ENCODE results near the gene STK39.
"Not testable (repeated sequence)": the region's sequence is repeated elsewhere in the genome, so short reads cannot be mapped to it uniquely, and the experiment has no call there.

Gene STK39

DNA sequence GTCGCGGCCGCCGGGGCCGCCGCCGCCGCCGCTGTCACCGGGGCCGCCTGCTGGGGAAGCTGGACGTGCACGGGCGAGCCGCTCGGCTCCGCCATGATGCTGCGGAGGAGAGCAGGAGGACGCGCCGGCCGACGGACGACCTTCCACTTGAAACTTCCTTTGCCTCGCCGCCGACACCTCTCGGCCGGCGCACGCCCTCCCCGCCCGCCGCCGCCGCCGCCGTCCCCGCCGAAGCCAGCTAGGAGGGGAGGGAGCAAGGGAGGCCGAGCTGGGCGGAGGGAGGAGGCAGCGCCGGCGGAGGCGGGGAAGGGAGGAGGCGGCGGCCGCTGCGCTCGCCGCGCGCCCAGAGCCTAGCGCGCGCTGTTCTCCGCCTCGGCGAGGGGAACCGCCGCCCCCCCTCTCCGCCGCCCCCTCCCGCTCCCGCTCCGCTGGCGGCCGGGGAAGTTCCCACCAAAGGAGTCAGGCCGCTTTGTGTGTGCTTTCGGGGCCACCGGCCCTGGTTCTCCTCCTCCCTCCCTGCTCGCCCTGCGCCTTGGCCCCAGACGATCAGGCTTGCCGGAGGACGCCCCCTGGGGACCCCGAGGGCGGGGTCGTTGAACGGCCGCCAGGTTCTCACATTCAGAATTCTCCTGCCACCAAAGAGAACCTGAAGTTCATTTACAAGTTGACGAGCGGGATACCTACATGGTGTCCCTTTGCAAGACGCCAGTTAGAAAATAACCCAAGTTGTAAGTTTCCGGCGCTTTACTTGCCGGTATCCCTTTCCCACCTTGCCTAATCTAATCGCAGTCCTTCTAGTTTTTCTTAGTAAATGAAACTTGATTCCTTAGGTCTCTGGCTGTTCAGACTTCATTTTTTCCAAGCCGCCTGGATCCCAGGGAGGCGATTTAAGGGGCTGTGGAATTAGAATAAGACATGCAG, at the start of gene STK39:
TSS of gene STK39 (minus strand) at position 255 of the 921 bp plus-strand sequence. CDS start at position 95, 160 bp downstream.
- peak; percentile 83 for DNase-seq

- no peak for DNase-seq
Observed at GRCh38 chr2:168295051-168295450, 47.7 kb upstream of the STK39 start.

- no peak for DNase-seq
Observed at GRCh38 chr2:168294409-168294808, 47.0 kb upstream of the STK39 start.

DNA sequence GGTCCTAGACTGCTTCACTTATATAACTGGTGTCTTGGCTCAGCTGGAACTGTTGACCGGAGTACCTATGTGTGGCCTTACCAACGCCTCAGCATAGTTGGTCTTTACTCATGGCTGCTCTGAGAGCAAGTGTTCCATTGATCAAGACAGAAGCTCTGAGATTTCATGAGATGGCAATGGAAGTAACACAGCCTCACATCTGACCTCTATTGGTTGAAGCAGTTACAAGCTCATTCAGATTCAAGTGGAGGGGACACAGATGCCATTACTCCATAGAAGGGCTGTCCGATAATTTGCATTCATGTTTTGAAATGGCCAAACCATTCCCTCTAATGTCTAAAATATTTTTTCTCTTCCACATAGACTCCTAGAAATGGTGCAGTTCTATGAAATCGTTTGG, 46.4 kb upstream of the STK39 start:
- DNase-seq = no peak

GRCh38 chr2:168290391-168290790, 43.0 kb upstream of the STK39 start:
- no peak for DNase-seq

DNA sequence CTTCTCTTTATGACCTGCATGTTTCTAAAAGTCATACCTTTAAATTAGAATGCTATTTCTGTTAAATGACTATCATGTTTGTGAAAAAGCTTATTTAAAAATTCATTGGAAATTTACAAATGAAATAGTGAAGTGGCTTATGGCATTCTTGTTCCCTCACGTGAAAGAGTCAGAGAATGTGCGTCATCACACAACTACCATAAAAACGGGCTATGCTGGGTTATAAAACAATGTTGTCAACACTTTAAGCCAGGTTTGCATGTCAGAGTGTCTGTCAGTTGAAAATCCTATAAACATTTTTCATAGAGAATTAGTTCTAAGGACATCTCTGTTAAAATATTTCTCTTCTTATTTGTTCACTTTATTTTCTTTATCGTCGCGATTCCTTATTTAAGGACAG, 42.5 kb upstream of the STK39 start:
- no peak for DNase-seq

GRCh38 chr2:168286535-168286934, 39.1 kb upstream of the STK39 start:
- no peak for DNase-seq

GRCh38 chr2:168278424-168278888, 31.1 kb upstream of the STK39 start:
- no peak for DNase-seq

DNA sequence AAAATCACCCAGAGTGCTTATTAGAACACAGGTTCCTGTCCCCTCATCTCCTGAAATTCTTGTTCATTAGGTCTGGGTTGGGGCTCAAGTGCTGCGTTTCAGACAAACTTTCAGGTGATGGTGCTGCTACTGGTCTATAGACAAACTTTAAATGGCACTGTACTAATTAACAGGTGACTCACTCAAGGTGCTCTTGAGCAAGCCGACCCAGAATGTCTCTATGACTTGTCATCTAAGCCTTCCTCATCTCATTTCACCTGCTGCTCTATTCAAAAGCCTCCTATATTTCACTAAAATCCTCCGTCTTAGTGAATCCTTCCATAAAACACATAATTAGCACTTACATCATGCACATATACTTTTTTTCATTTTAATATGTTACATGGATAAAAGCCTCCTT, 29.9 kb upstream of the STK39 start:
- no peak for DNase-seq

DNA sequence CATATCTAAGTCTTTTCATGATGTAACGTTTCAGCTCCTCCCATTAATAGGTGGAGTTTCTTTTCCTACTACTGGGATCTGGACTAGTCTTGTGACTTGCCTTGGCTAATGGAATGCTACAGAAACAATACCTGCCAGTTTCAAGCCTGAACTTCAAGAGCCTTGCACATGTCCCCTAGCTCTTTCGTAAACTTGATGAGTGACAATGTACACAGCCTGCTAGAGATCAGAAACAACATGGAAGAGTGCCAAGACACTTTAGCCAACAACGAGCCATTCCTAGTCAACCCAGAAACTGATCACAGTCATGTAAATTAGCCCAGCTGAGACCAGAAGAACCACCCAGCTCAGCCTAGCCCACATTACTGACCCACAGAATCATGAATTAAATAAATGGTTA, 24.8 kb upstream of the STK39 start:
- no peak for DNase-seq

GRCh38 chr2:168262926-168263325, 15.5 kb upstream of the STK39 start:
- DNase-seq = not testable (repeated sequence)

- no peak for DNase-seq
Observed at GRCh38 chr2:168256448-168256847, 9.1 kb upstream of the STK39 start.

DNA sequence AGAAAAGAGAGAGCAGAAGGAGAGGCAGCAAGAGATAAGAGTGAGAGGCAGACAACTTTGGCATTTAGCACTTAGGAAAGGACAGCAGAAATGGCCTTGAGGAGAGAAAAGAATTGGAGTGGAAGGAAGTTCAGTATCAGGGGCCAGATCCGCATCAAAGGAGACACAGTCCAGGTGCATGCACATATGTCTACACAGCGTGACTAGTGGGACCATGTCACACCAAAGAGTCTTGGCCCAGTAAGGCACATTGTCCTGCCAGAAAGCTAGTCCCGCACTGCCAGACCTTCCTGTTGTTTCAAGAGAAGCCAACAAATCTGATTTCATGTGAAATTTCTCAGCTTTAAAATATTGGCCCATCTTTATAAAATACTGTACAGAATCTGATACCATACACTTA, 8.5 kb upstream of the STK39 start:
- no peak for DNase-seq

GRCh38 chr2:168255103-168255502, 7.7 kb upstream of the STK39 start:
- no peak for DNase-seq

- no peak for DNase-seq
Observed at GRCh38 chr2:168254158-168254935, 7.0 kb upstream of the STK39 start.

GRCh38 chr2:168253379-168253778, 6.0 kb upstream of the STK39 start:
- DNase-seq = no peak

GRCh38 chr2:168252976-168253375, 5.6 kb upstream of the STK39 start:
- no peak for DNase-seq

DNA sequence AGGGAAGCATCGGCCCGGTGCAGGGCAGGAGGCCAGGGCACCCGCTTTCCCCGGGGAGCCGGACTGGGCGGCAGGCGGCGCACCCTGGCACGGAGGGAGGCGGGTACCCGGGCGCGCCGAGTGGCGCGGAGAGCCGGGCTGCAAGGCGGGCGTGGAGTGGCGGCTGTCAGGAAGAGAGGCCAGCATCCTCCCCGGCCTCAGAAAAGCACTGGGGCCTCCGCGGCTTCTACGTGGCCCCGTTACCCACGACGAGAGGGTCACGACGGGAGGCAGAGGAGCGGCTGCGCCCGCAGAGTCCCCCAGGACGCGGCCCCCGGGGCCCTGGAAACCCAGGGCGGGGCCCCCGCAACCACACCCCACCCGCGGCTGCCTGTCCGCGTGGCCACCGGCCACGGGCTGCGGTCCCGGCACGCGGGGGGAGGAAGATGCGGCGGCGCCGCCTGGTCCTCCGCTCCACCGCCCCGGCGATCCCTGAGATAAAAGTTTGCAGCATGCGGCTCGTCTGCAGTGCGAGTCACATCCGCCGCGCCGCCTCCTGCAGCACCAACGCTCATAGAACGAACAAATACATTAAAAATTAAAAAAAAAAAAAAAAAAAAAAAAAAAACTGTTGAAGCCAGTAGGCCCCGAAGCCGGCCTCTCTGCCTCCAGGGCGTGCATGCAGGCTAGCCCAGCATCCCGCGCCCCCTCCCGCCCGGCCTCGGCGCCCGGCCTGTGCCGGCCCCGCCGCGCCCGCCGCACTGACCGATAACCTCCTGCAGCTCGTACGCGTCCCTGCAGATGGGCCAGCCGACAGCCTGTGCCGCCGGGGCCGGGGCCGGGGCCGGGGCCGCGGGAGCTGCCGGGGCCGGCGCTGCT, 683 bp downstream of the STK39 start:
- peak; percentile 79 for DNase-seq

DNA sequence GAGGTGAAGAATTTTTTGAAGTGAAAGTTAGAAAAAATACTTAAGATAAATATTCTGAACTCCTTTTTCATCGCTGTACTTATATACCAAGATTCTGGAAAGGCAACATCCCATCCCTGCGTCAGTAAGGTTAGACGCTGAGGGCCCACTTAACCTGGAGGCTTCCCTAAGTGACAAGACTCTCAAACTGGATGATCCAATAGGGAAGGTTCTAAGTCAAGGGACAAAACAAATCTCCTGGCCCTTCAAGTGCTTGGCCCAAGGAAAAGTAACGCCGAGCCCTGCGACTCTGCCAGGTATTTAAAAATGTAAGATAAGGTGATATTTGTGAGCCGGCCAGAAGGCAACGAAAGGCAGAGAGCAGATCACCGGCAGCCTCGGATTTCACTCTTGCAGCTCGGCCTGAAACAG, 1.3 kb downstream of the STK39 start:
- no peak for DNase-seq

- peak; percentile 9 for DNase-seq
Observed at GRCh38 chr2:168245074-168245825, 2.1 kb downstream of the STK39 start.

- peak; percentile 41 for DNase-seq
Observed at GRCh38 chr2:168244318-168244717, 3.1 kb downstream of the STK39 start.

DNA sequence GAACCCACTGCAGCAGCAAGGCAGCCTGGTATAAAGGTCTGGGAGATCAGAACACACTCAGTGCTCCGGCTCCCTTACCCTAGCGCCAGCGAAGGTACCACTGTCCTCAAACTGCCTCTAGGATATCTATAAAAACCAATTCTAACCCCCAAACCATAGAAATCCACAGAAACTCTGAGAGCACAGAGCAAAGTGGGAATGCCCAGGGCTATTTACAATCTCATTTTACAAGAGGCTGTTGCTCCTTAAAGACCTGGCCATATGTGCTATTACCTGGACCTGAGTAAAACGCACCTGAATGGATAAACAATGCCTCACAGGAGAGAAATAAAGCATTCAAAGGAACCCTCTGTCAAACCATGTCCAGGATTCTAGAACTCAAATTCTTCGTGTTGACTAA, 4.3 kb downstream of the STK39 start:
- no peak for DNase-seq

Measured in NK-92 treated with Interleukin-12 subunit alpha and Interleukin-12 subunit beta, amount 100 ng/mL, for 24 hours (cell line).